Measurements from ENCODE around the gene RGS6.

RGS6 gene

GRCh38 chr14:72164420-72165228 is 232.4 kb downstream of the RGS6 start:
- no peak for DNase-seq (ENCODE audit: low read depth)

DNA sequence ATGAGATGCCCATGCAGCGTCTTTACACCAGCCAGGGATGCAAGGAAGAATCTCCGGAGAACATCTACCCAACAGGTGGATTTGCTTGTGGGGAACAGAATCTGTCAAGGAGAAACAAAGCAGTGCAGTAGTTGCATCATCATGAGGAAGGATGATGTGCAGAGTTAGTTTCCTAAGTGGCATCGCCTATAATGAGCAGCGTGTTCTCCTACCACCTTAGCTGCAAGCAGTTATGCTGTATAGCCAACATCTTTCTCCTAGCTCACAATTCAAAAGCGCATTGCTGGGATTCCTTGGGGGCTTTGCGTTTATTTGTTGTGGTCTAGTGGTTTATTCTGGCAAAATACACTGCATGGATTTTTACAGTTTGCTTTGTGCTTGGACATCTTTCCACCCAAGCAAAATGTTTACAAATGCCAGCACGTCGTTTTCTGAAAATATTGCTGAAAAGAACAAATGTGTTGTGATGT is 233.0 kb downstream of the RGS6 start:
- no peak for DNase-seq (ENCODE audit: low read depth)

- no peak for DNase-seq (ENCODE audit: low read depth)
These were observed 237.3 kb downstream of the RGS6 start for GRCh38 chr14:72169521-72169920.

DNA sequence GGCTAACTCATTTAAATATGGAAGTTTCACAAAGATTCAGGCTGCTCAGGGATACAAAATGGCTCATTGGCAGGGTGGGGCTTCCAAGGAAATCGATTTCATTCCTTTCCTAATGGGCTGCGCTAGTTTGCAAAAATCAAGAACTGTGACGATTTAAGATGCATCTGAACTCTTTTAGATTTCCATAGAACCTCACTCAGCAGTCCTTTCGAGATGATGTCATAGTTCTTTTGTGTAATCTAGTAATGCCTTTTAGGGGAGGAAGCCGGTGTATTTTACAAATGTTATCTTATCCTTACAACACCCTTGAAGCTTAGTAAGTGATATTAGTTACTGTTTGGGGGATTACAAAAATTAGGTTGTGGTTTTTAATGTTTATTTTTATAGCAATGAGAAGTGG is 239.8 kb downstream of the RGS6 start:
- no peak for DNase-seq (ENCODE audit: low read depth)

- DNase-seq (ENCODE audit: low read depth) = no peak
These were observed 240.4 kb downstream of the RGS6 start for GRCh38 chr14:72172597-72172996.

- no peak for DNase-seq (ENCODE audit: low read depth)
These were observed 240.9 kb downstream of the RGS6 start for GRCh38 chr14:72173038-72173720.

- DNase-seq (ENCODE audit: low read depth) = no peak
These were observed 245.0 kb downstream of the RGS6 start for GRCh38 chr14:72177251-72177650.

DNA sequence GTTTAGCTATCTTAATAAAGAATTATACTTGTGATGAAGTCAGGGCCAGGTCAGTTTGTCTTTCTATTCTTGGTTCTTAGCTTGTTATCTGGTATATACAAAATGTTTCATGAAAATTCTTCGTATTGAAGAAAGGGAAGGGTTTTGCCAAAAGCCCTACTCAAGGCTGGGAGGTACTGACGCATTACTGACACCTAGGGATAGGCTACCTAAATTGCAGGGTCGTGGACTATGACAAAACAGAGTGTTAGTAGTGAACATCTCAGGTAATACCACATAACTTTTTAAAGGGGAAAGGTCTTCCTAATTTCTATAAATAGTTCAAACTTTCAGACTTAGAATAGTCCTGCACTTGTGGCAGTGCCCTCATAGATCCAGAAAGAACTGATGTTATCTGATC is 246.3 kb downstream of the RGS6 start:
- no peak for DNase-seq (ENCODE audit: low read depth)

DNA sequence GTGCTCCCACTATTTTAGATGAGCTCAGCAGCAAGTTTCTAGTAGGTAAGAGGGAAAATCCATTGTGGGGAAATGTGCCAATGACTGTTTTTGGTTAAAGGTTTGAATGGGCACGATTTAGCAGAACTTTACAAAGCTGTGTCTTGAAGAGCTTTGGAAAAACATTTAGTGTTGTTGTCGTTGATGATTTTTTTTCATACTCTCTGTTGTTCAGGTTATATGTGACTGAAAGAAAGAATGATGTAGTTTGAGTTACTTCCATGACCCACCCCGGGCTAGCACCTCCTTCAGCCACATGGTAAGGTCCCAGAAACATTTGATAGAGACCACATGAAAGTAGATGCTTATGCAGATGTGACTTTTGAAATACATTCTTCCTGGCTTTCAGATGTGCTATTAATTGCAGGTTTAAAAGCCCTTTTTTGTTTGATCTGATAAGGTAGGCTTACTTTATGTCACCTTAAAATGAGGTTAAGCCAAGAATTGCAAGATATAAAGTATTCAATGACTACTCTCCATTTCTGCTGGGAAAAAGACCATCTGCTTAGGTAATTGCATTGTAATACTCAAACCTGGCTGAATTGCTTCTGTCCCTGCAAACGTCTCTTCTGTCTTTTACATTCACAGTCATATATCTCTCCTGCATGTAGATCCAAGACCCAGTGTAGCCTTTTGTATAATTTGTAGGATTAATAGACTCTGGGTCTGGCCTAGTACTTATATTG is 250.6 kb downstream of the RGS6 start:
- DNase-seq (ENCODE audit: low read depth) = no peak

DNA sequence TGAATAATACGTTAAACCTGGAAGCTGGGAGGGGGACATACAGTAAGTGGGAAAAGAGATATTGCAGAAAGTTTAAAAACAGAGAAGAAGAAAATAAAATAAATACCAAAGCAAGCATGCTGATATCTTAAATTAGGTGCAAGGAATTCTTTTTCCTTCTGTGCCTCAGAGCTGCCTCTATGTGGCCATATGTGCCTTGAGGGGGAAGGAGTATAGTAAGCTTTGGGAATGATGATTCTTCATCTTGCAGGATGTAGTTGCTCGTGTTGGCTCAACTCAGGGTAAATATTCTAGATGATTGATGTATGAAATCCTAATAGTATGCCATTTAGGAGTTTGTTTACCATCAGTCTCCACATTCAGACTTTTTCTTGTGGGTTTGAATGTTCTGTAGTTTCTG is 251.4 kb downstream of the RGS6 start:
- no peak for DNase-seq (ENCODE audit: low read depth)

- no peak for DNase-seq (ENCODE audit: low read depth)
These were observed 254.3 kb downstream of the RGS6 start for GRCh38 chr14:72186523-72186922.

- no peak for DNase-seq (ENCODE audit: low read depth)
These were observed 264.2 kb downstream of the RGS6 start for GRCh38 chr14:72196237-72197015.

GRCh38 chr14:72201645-72202044 is 269.4 kb downstream of the RGS6 start:
- DNase-seq (ENCODE audit: low read depth) = no peak

DNA sequence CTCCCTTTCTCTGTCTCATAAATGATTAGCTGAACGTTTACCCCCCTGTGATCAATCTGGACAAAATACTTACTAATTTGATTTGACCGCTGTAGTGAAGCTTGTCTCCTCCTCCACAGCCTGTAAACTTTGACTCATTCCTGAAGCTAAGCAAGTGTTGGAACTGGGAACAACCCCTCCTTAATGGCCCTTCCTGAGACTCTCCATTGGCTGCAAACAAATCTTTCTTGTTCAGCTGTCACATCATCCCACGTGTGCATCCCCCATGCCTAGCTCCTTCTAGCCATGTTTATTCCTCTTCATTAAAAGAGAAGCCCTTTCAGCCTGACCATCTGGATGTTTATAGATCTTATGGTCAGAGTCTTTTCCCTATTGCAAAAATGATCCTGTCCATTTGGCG is 281.2 kb downstream of the RGS6 start:
- no peak for DNase-seq (ENCODE audit: low read depth)

DNA sequence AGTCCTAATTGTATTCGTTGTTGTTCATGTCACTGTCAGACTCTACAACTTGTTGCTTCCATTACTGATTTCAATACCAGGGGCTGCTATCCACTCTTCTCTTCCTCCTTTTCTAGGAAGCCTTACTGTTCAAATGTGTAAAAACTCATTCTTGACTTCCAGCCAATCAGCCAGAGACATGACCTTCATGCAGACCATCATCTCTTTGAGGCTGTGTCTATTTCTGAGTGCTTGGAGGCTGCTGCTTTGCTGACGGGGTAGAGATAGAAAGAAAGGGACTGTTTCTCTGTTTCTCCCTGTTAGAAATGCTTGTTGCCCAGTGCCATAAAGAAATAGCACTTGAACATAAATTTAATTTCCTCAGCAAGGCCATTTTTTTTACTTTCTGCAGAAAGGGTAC is 282.9 kb downstream of the RGS6 start:
- no peak for DNase-seq (ENCODE audit: low read depth)

- DNase-seq (ENCODE audit: low read depth) = no peak
These were observed 284.9 kb downstream of the RGS6 start for GRCh38 chr14:72217135-72217534.

DNA sequence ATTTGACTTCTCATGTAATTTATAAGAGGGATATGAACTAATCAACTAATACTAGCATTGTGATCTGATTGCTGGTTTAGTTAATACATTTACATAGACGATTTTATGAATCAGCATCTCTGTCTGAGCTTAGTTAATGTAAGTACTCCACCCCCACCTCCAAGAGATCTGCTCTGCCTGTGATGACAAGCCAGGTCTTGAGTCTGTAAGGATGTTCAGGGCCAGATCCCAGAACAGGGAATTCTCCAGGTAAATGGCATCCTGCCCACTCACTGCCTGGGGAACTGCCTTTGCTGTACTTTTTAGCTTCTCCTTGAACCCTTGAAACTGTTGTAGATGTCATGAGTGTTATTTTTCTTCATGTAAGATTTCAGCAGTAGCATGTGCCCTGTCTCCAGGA is 289.8 kb downstream of the RGS6 start:
- no peak for DNase-seq (ENCODE audit: low read depth)

DNA sequence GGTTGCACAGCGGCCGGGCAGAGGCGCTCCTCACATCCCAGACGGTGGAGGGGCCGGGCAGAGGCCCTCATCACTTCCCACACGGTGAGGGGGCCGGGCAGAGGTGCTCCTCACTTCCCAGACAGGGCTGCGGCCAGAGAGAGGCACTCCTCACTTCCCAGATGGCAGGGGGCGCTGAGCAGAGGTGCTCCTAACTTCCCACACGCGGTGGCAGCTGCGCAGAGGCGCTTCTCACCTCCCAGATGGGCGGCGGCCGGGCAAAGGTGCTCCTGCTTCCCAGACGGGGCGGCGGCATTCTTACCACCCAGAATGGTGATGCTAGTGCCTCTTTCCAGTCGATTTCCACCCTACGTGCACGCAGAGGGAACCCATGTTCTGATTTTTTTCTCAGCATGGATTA is 304.4 kb downstream of the RGS6 start:
- DNase-seq (ENCODE audit: low read depth) = no peak

DNA sequence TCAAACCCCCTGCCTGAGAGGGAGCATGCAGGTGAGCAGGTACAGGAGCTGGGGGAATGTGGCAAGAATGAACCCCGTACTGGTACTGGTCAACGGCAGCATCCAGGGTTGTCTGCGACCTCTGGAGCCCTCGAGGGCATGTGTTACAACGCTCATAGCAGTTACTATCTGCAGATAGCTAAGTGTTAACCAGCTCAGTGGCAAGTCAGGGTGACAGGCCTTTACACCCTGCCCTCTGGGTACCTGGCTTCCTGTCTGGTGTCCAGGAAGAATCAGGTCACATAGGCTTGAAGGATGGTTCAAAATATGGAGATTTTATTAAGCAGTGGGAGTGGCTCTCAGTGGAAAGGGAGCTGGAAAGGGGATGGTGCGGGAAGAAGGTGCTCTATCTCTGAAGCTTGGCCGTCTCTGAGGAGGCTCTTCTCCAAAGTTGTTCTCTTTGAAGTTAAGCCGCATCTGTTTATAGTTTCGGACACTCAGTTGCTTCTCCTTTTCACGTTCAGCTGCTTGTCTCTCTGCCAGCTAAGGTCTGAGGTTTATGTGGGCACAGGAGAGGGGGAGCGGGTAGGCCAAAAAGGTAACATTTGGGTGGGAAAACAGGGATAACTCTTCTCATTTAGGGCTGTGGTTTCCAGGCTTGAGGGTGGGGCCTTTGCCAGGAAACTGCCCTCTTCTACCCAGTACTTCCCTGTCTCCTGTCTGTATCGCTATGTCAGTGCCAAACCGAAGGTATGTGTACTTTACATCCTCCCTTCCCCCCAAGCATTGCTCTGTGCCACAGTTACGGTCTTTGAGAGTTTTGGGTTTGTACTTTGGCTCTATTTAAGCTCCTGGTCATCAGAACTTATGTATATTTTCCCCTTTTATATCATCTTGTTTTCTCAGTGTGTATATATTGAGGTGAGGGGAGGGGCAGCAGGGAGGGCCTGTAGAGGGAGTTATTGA is 305.8 kb downstream of the RGS6 start:
- DNase-seq (ENCODE audit: low read depth) = no peak

- no peak for DNase-seq (ENCODE audit: low read depth)
These were observed 311.4 kb downstream of the RGS6 start for GRCh38 chr14:72243309-72244293.
